ENCODE results near the gene C12orf60.
A peak's percentile ranks its signal among the peaks of the same experiment; 100 is the strongest.
"Not testable (repeated sequence)": the region's sequence is repeated elsewhere in the genome, so short reads cannot be mapped to it uniquely, and the experiment has no call there.

Gene C12orf60, protein sequence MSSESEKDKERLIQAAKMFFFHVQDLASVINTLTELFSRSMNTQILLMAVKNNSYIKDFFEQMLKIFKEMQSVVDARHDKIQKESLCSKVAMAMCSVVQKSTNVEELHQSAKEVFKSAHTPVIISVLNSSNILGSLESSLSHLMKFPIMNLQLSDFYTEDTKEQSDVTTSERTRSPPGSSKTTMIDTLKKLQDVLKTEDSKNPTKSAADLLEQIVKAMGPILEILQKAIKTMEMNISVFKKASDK

GRCh38 chr12:14803011-14803829, at the start of gene C12orf60, which contains the start of gene WBP11:
C12orf60 (plus strand) TSS chr12:14803670; CDS start chr12:14822936, 19,266 bp downstream.
WBP11 (minus strand) TSS chr12:14803478; CDS start chr12:14801383, 2,095 bp downstream.
- TF ChIP-seq CTCF (IDR thresholded peaks at IDR 0.05; ENCODE audit: extremely low read depth, insufficient read depth, missing control alignments), result peak; percentile 5
- DNase-seq (ENCODE audit: low spot score), result peak; percentile 92
- in situ Hi-C loops (cut with MboI; ENCODE audit: low pct_unique_long_range_greater_than_20kb, low sequenced_read_pairs, unreplicated experiment), result no loop called here

DNA sequence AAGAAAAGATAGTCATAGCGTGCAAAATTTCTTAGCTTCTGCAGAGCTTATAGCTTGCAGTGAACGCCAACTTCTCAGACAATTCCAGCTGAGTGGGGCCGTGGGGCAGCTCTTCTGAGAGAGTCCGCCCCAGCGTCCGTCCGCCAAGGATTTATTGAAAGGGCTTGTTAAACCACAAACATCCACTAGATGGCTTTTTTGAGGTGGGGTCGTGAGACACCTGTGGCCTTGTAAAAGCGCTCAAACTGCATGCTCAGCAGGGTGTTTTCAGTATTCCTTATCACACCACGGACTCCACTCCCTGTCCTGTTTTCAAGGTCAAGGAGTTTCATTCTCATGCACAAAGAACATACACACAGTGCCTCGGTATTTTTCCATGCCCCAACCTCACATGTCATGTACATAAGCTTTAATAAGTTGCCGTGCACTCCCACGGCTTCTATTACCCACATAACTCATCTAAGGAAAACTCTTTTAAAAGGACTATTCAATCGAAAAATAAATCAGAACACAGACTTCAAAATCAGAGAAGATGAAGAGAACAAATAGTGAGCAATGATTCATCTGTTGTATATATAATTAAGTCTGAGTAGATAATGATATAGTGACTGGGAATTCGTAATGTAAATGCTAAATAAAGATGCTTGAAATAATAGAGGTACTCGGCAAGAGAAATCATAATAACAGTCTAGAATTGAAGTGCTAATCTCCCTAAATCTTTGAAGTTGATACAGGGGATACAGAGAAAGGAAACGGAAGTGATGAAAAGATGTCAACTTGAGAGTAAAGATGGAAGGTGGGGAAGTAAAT, 46.9 kb upstream of the C12orf60 start:
- in situ Hi-C loops (cut with MboI; ENCODE audit: low pct_unique_long_range_greater_than_20kb, low sequenced_read_pairs, unreplicated experiment), result no loop called here

GRCh38 chr12:14759711-14760280, 43.7 kb upstream of the C12orf60 start:
- DNase-seq (ENCODE audit: low spot score); in situ Hi-C loops (cut with MboI; ENCODE audit: low pct_unique_long_range_greater_than_20kb, low sequenced_read_pairs, unreplicated experiment): not testable (repeated sequence)

More for the DNA sequence above, 46.9 kb upstream of the C12orf60 start:
- peak; percentile 28 for TF ChIP-seq CTCF (IDR thresholded peaks at IDR 0.05; ENCODE audit: extremely low read depth, insufficient read depth, missing control alignments)
- no peak for DNase-seq (ENCODE audit: low spot score)

DNA sequence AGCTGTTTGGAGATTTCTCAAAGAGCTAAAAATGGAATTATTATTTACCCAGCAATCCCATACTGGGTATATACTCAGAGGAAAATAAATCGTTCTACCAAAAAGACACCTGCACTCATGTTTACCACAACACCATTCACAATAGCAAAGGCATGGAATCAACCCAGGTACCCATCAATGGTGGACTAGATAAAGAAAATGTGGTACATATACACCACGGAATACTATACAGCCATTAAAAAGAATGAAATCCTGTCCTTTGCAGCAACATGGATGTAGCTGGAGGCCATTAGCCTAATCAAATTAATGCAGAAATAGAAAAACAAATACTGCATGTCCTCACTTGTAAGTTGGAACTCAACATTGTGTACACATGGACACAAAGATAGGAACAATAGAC, 38.1 kb upstream of the C12orf60 start:
- in situ Hi-C loops (cut with MboI; ENCODE audit: low pct_unique_long_range_greater_than_20kb, low sequenced_read_pairs, unreplicated experiment), result no loop called here
- no peak for DNase-seq (ENCODE audit: low spot score)
- no peak for TF ChIP-seq CTCF (IDR thresholded peaks at IDR 0.05; ENCODE audit: extremely low read depth, insufficient read depth, missing control alignments)

DNA sequence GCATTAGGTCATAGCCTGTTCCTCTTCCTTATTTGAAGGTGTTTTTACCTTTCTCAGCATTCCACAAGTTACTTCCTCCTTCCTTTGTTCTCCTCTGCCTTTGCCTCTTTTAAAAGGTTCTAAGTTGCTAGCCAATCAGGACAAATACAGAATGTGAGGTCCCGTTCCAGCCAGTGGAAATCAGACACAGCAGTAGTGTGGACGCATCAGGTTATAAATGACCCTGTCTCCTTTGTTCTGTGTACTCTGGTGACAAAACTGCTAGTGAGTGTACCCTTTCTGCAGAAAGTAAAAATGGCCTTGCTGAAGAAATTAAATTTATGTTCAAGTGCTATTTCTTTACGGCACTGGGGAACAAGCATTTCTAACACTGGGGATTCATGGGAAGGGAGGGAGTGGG, 37.5 kb upstream of the C12orf60 start:
- in situ Hi-C loops (cut with MboI; ENCODE audit: low pct_unique_long_range_greater_than_20kb, low sequenced_read_pairs, unreplicated experiment); DNase-seq (ENCODE audit: low spot score): not testable (repeated sequence)

DNA sequence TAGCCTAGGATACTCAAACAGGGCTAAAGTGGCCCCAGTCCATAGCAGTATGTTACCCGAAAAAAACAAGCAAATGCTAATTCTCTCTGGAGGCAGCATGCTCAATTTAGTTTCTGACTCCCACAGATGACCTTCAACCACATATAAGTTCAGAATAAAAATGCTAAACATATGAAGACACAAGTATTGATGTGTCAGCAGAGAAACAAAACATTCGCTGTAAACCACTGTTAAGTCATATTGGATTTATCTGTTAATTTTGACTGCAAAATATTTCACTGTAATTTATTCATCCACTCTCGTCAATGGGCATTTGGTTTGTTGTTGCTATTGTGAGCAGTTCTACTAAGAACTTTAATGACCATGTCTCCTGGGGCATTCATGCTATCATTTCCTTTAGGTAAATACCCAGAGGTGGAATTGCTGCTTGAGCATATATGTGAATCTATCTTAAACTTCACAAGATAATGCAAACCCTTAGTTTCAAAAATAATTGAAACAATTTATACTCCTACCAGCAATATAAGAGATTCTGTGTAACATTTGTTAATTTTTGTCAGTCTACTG, 36.7 kb upstream of the C12orf60 start:
- no peak for DNase-seq (ENCODE audit: low spot score)
- in situ Hi-C loops (cut with MboI; ENCODE audit: low pct_unique_long_range_greater_than_20kb, low sequenced_read_pairs, unreplicated experiment), result no loop called here
- no peak for TF ChIP-seq CTCF (IDR thresholded peaks at IDR 0.05; ENCODE audit: extremely low read depth, insufficient read depth, missing control alignments)

DNA sequence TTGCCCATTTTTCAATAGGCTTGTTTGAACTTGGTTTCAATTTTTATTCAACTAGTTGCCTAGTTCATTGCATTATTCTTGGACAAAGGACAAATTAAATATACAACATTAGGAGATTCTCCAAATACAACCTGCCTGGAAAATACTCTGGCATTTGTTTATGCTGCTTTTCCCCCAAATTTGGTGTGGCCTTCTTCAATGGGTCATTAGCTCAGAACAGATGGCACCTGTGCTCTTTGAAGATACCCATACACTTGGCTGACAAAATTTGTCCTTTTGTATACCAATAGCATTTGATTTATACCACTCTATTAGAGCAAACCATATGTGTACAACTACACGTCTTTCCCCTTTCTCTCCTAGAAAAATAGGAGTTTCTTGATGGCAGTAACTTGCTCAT, 35.9 kb upstream of the C12orf60 start:
- DNase-seq (ENCODE audit: low spot score), result no peak
- TF ChIP-seq CTCF (IDR thresholded peaks at IDR 0.05; ENCODE audit: extremely low read depth, insufficient read depth, missing control alignments), result no peak
- in situ Hi-C loops (cut with MboI; ENCODE audit: low pct_unique_long_range_greater_than_20kb, low sequenced_read_pairs, unreplicated experiment), result no loop called here
